Measurements from ENCODE around the gene SPCS3.

The SPCS3 gene

DNA sequence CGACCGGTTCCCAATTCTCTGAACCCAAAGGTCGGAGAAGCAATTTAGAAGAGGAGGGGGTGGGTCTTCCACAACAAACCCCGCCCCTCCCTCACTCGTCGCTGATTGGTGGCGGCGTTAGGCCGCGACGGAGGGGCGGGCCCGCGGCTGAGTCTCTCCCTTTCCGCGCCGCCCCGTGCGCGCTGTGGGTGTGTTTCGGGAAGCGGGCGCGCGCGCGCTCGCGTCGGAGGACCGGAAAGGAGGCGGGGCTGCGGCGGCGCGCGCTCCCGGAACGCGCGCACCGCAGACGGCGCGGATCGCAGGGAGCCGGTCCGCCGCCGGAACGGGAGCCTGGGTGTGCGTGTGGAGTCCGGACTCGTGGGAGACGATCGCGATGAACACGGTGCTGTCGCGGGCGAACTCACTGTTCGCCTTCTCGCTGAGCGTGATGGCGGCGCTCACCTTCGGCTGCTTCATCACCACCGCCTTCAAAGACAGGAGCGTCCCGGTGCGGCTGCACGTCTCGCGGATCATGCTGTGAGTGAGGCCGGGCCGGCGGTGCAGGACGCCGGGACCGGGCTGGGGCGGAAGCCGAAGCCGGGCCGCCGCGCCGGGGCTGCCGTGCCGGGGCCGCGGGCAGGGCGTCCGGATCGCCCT is at the start of gene SPCS3:
TSS of gene SPCS3 (plus strand) at position 263 of the 636 bp plus-strand sequence. CDS start at position 374, 111 bp downstream.
- DNase-seq (ENCODE audit: low read depth), result peak; percentile 94
- peak within 1 kb of the TSS; percentile 97 for H3K4me3 ChIP-seq (ENCODE audit: low read depth, low read length)
- no peak; the same call in 1 of the 2 replicates for TF ChIP-seq MYC (IDR thresholded peaks at IDR 0.05; ENCODE audit: low read depth, low read length)
- peak; percentile 92 for TF ChIP-seq POLR2A (IDR thresholded peaks at IDR 0.05; ENCODE audit: extremely low read depth, insufficient read length)
- TF ChIP-seq, protein P1, sequence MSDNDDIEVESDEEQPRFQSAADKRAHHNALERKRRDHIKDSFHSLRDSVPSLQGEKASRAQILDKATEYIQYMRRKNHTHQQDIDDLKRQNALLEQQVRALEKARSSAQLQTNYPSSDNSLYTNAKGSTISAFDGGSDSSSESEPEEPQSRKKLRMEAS (IDR thresholded peaks at IDR 0.05; ENCODE audit: low read depth, low read length), result no peak
- TF ChIP-seq, protein P2, sequence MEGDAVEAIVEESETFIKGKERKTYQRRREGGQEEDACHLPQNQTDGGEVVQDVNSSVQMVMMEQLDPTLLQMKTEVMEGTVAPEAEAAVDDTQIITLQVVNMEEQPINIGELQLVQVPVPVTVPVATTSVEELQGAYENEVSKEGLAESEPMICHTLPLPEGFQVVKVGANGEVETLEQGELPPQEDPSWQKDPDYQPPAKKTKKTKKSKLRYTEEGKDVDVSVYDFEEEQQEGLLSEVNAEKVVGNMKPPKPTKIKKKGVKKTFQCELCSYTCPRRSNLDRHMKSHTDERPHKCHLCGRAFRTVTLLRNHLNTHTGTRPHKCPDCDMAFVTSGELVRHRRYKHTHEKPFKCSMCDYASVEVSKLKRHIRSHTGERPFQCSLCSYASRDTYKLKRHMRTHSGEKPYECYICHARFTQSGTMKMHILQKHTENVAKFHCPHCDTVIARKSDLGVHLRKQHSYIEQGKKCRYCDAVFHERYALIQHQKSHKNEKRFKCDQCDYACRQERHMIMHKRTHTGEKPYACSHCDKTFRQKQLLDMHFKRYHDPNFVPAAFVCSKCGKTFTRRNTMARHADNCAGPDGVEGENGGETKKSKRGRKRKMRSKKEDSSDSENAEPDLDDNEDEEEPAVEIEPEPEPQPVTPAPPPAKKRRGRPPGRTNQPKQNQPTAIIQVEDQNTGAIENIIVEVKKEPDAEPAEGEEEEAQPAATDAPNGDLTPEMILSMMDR (IDR thresholded peaks at IDR 0.05; ENCODE audit: low read depth, low read length), result no peak

- DNase-seq (ENCODE audit: low read depth), result peak; percentile 4
- H3K4me3 ChIP-seq (ENCODE audit: low read depth, low read length), result no peak overlapping the region
- TF ChIP-seq POLR2A (IDR thresholded peaks at IDR 0.05; ENCODE audit: extremely low read depth, insufficient read length), result no peak
Observed at GRCh38 chr4:176270669-176271068, 49.1 kb upstream of the SPCS3 start.

DNA sequence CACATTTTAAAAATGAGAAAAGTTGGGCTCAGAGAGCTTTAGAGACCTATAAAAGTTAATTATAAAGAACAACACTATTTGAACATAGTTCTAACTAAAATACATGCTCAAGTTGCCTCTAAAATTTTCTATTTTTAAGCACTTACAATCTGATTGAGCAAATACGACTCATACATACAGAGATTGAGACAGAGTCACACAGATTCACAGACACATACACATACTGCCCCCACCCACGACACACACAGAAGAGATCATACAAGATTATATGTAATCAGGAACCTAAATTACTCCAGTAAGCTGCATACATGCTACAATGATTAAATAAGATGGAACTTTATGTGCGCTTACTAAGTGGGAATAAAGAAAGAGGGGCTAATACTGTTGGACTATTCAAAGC is 48.0 kb upstream of the SPCS3 start:
- TF ChIP-seq MYC (IDR thresholded peaks at IDR 0.05; ENCODE audit: low read depth, low read length), result no peak
- TF ChIP-seq POLR2A (IDR thresholded peaks at IDR 0.05; ENCODE audit: extremely low read depth, insufficient read length), result no peak
- TF ChIP-seq, protein P2 (IDR thresholded peaks at IDR 0.05; ENCODE audit: low read depth, low read length), result no peak
- TF ChIP-seq, protein P1 (IDR thresholded peaks at IDR 0.05; ENCODE audit: low read depth, low read length), result no peak

GRCh38 chr4:176272799-176273198 is 47.0 kb upstream of the SPCS3 start:
- no peak overlapping the region for H3K4me3 ChIP-seq (ENCODE audit: low read depth, low read length)
- no peak for DNase-seq (ENCODE audit: low read depth)
- TF ChIP-seq, protein P2 (IDR thresholded peaks at IDR 0.05; ENCODE audit: low read depth, low read length), result no peak
- TF ChIP-seq MYC (IDR thresholded peaks at IDR 0.05; ENCODE audit: low read depth, low read length) (no peak), POLR2A (IDR thresholded peaks at IDR 0.05; ENCODE audit: extremely low read depth, insufficient read length) (no peak)
- TF ChIP-seq, protein P1 (IDR thresholded peaks at IDR 0.05; ENCODE audit: low read depth, low read length), result no peak

More for the DNA sequence above, 48.0 kb upstream of the SPCS3 start:
- no peak overlapping the region for H3K4me3 ChIP-seq (ENCODE audit: low read depth, low read length)
- no peak for DNase-seq (ENCODE audit: low read depth)

GRCh38 chr4:176273736-176274135 is 46.0 kb upstream of the SPCS3 start:
- TF ChIP-seq, protein P2 (IDR thresholded peaks at IDR 0.05; ENCODE audit: low read depth, low read length), result no peak
- no peak overlapping the region for H3K4me3 ChIP-seq (ENCODE audit: low read depth, low read length)
- DNase-seq (ENCODE audit: low read depth), result no peak

DNA sequence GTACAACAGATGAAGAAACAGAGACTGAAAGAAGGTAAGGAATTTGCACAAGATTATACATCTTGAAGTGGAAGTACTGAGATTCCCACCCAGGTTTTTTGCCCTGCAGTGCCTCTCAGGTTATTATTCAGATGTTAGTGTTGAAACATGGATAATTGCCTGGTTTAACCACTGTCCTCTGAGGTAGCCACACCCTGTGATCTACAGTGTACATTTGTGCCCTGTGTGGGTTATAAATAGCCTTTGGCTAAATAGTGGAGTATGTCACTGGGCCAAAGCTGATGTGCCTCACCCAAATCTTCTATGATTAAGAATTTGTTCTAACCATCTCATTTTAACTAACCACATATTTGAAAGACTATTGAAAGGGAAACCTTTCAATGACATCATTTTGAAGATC is 45.3 kb upstream of the SPCS3 start:
- no peak for TF ChIP-seq MYC (IDR thresholded peaks at IDR 0.05; ENCODE audit: low read depth, low read length)
- no peak for TF ChIP-seq POLR2A (IDR thresholded peaks at IDR 0.05; ENCODE audit: extremely low read depth, insufficient read length)
- TF ChIP-seq, protein P2 (IDR thresholded peaks at IDR 0.05; ENCODE audit: low read depth, low read length), result no peak
- TF ChIP-seq, protein P1 (IDR thresholded peaks at IDR 0.05; ENCODE audit: low read depth, low read length), result no peak
- DNase-seq (ENCODE audit: low read depth), result no peak
- no peak overlapping the region for H3K4me3 ChIP-seq (ENCODE audit: low read depth, low read length)
